Activated CD4-positive, CD25-positive, alpha-beta regulatory T cell treated with anti-CD3 and anti-CD28 coated beads, Interleukin-2, amount 50 U/mL, for 16 hours (primary cell): Measurements from ENCODE around the gene CARD9.
"Not testable (repeated sequence)": the region's sequence is repeated elsewhere in the genome, so short reads cannot be mapped to it uniquely, and the experiment has no call there.

ENCODE experiments used
- DNase-seq: peaks from one replicate; pipeline ENCODE4 v3.0.0-alpha.2; 2020; ENCODE audit warnings: low read depth, low spot score

The CARD9 gene

DNA sequence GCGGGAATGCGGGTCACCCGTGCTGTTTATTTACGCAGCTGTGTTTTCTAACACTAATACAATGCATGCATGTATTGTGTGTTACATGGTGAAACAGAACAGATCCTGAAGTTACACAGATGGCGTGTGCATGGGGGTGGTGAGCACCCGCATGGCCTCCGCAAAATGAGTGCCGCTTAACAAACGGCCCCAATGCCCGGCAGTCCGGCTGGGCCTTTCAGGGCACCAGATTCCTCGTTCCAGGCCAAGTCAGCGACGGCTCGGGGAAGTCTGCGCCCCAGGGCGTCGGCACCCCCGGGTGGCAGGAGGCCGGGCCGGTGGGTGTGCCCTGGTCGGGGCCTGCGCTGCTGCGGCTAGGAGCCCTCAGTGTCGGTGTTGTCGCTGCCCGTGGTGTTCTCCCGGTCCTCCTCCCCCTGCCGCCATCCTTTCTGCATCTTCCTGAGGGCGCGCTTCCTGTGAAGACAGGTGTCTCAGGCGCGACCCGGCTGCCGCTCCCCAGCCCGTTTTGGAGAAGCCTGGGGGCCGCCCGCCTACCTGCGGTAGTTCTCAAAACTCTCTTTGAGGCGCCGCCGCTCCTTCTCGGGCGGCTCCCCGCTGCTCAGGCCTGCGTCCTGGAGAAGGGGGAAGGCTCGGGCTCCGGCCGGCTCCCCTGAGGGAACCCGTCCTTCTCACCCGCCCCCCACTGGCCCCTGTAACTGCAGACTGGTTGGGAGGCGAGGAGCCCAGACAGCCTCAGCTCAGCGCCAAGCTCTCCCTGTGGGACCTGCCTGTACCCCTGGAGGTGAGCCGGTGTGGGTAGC, 9.3 kb downstream of the CARD9 start:
- no peak for DNase-seq

DNA sequence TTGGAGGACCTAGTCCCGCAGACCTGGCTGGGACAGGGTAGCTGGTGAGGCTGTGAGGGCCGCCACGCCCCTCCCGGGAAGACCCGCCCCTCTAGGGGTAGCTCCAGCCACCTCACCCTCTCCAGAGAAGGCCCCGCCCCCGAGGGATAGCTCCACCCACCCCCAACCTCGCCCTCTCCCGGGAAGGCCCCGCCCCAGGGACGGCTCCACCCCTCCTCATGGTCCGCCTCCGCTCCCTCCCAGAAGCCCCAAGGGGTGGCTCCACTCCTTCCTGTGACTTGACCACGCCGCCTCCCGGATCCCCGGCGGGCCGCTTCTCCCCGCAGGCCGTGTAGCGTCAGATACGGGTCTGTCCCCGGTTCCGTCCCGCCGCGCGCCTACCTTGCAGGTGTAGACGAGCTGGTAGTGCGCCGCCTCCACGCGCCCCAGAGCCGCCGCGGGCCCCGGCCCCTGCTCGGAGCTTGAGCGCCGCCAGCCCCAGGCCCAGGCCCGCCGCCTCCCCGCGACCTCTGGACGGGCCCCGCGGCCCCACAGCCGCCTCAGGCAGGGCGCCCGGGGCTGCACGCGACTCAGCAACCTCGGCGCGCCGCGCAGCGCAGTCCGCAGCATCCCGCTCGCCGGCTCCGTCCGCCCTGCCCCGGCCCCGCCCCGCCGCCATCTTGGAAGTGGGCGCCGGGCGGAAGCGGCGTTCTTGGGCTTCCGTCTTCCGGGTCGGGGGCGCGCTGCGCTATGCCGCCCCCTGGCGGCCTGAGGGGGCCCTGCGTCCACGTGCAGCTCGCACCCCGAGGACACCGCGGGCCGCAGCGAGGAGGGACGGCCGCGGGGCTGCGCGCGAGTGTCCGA, 10.1 kb downstream of the CARD9 start, which contains the start of gene DNLZ:
Gene DNLZ (minus strand): TSS at position 639 of the 843 bp plus-strand sequence. CDS start 30 bp downstream, at position 609.
- peak; percentile 78 for DNase-seq

GRCh38 chr9:136362450-136362784, 11.1 kb downstream of the CARD9 start:
- no peak for DNase-seq

GRCh38 chr9:136361754-136362449, 11.6 kb downstream of the CARD9 start:
- DNase-seq: no peak

DNA sequence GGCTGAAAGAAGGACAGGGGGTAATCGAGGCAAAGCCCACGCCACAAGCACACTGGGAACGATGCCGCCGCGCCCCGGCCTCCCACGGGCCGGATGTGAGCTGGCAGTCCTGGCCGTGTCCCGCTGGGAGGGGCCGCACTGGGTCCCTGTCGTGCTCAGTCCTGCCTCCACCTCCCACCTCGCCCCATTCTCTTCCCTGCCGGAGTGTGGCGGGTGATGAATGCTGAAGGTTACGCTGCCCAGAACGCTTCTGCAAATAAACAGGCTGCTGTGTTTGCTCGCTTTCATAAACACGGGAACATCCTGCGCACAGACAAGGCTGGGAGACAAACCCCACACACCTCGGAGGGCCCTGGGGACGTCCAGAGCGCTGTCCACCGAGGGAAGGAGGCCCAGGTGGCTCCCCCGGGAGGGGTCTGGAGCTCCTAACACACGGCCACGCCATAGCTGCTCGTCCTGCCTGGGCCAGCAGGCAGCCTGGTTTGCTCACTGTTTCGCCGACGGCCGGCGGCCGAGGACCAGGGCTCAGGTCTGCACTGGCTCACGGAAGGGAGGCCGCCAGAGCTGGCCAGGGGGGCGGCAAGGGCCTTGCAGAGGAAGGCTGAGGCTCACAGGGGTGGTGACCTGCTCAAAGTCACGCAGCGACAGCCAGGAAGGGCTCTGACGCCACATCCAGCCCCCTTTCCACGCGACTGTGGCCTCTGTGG, 12.3 kb downstream of the CARD9 start:
- no peak for DNase-seq

- no peak for DNase-seq
These were observed 13.4 kb downstream of the CARD9 start for GRCh38 chr9:136359774-136360718.

GRCh38 chr9:136358888-136359287, 14.6 kb downstream of the CARD9 start:
- DNase-seq: no peak

GRCh38 chr9:136358016-136358415, 15.5 kb downstream of the CARD9 start:
- no peak for DNase-seq

DNA sequence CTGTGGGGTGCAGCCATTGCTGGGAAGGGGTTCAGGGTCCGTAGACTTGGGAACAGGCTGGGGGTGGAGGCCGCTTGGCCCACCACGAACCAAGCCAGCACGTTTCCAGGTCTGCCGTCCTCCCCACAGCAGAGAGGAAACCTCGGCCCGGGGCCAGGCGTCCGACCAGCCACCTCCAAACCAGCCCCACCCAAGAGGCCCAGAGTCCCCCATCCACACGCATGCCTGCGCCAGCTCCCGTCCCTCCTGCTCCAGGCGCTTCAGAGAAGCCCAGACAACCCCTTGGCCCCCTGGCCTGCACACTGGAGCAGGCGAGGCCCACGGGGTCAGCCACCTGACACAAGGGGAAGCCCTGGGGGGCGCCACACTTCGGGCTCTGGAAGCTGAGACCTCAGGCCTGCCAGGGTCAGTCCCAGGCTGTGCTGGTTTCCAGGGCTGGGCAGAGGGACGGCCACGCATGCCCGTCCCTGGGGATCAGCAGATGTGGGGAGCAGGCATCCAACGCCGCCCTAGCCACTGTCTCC, 16.2 kb downstream of the CARD9 start:
- DNase-seq: no peak

- DNase-seq: no peak
These were observed 17.6 kb downstream of the CARD9 start for GRCh38 chr9:136355616-136356557.

DNA sequence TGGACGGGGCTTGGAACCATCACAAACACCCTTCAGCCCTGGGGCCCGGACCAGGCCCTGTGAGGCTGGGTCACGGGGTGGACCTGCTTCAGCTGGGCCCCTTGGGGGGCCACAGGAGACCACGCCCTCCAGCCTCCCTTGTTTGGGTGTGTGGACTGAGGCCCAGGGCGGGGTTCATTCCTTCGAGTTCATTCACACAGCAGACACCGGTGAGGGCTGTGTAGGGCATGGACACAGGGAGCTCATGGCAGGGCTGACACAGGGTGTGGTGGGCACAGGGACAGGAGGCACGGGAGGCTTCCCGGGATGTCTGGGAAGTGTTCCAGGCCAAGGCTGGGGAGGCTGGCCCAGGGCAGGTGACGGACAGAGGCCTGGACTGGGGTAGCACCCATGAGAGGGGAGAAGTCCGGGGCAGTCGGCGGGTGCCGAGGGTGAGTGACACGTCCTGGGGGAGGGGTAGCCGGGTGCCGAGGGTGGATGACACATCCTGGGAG, 18.8 kb downstream of the CARD9 start:
- DNase-seq: no peak

DNA sequence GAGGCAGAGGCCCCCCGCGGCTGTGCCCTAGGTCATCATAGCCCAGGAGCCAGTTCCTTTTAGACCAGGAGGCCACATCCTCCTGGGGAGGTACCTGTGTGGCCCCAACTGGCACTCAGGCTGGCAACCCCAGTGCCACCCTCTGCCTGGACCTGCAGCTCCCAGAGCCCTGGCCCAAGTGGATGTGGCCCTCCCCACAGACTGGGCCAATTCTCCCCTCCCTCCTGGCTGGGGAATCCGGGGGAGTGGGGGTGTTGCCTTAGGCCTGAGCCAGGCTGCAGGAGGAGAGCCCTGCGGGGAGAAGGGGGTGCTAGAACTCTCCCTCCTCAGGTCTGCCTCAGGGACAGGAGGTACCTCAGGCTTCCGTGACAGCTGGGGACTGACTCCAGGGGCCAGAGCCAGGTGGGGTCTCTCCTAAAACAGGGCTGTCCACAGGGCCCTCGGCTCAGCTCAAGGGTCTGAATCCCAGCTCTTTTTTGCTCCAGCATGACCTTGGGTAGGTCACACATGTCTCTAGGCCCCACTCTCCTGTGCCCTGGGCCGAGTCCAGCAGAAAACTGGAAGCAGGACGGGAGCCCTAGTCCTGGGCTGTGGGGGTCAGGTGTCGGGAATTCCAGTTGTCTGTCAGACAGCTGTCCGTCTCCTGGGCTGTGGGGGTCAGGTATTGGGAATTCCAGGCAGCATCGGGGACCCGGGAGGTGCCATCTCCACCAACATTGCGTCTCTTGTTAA, 19.5 kb downstream of the CARD9 start:
- DNase-seq: no peak

DNA sequence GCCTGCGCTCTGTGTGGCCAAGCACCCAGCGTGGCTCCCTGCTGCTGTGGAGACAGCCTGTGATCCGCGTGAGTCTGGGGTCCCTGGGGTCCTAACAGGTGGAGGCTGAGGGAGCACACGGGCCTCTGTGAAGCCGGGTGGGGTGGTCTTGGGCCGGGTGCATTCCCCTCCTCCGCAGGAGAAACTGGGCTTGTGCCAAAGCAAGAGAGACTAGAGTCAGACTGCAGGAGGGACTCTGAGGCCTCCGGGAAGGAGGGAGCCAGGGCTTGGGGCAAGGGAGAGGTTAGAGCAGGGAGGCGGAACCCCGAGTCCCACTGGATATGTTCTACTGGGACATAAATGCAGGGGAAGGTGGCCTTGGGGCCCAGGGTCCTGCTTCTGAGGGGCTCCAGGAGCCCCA, 20.4 kb downstream of the CARD9 start:
- no peak for DNase-seq

- no peak for DNase-seq
These were observed 20.8 kb downstream of the CARD9 start for GRCh38 chr9:136352682-136353081.

DNA sequence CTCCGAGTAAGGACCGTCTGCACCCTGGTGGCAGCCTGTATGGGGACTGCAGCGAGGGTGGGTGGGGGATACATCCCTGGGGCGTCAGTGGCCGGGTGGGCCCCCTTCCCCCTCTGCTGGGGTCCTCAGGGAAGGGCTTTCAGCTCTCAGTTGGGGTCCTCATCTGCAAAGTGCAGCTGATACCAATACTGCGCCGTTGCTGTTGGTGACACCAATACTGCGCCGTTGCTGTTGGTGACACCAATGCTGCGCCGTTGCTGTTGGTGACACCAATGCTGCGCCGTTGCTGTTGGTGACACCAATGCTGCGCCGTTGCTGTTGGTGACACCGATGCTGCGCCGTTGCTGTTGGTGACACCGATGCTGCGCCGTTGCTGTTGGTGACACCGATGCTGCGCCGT, 21.6 kb downstream of the CARD9 start:
- not testable (repeated sequence) for DNase-seq

DNA sequence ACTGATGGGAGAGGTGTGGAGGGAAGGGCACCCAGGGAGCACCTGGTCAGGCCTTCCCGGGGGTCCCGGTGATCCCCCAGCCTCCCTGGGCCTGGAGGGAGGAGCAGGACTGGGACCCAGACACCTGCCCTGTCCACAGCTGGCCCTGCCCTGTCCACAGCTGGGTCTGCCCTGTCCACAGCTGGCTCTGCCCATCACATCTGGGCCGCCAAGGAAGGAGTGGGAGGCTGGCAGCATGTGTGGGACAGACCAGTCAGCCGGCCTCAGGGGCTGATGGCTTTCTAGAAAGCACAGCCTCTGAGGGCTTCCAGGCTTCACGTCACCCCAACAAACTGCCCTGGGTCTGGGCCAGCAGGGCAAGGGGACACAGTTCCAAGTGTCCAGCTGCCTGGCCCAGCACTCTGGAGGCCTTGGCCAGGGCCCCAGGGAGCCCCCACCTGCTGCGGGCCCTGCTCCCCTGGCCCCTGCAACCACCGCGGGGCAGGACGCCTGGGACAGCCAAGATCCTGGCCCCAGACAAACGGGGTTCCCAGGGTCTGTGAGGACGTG, 22.1 kb downstream of the CARD9 start:
- DNase-seq: no peak

DNA sequence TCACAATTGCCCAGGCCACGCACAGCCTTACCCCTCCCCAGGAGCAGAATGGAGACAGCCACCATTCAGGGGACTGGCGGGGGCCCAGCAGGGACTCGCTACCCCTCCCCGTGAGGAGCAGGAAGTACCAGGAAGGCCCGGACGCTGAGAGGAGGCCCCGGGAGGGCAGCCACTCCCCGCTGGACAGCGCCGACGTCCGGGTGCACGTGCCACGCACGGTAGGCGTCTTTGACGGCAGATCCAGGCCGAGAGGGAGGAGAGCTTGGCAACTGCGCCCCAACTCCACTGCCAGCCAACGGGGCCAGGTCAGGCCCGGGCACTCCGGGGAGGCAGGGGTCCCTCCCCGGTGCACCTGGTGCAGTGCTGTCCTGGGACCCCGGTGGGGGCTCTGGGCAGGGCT, 23.9 kb downstream of the CARD9 start:
- no peak for DNase-seq

GRCh38 chr9:136348691-136349090, 24.8 kb downstream of the CARD9 start:
- no peak for DNase-seq
